K562 (cell line): ENCODE measurements around the gene SLC35G6. TPM values are rescaled to one million over a fixed set of nuclear protein-coding genes. Genes with fewer than 3 reads are reported as not detected.

ENCODE experiments used
- BCL6 ChIP-seq: fragments of 250-450 bp; sonication (Bioruptor Pico); IDR thresholded peaks from 2 replicates; pipeline ENCODE4 v1.4.0; 2020
- CBX5 ChIP-seq: IDR thresholded peaks from 2 replicates; pipeline ENCODE4 v1.6.1; 2014; ENCODE audit warnings: low read depth, borderline replicate concordance
- ETV1 ChIP-seq: fragments of 450-650 bp; conservative IDR thresholded peaks from 2 replicates; pipeline ENCODE4 v1.6.1; 2016; ENCODE audit warnings: missing genetic modification characterization, control low read depth, low read depth, missing compliant biosample characterization
- ETV5 ChIP-seq: sonication (generic); formaldehyde crosslinking; IDR thresholded peaks from 2 replicates; pipeline ENCODE4 v1.4.0; 2020; ENCODE audit warnings: low read depth, mild to moderate bottlenecking, missing genetic modification reagents
- KDM4B ChIP-seq, 2 experiments: fragments of 450-650 bp in 1 of 2; sonication (generic) in 1 of 2; IDR thresholded peaks; 2 replicates each; pipeline ENCODE4 v1.6.1; 2016 to 2017; ENCODE audit warnings: borderline replicate concordance in 2 of 2, antibody characterized with exemption in 1 of 2, low read depth in 1 of 2, mild to moderate bottlenecking in 1 of 2
- MAFK ChIP-seq: IDR thresholded peaks from 2 replicates; pipeline ENCODE4 v1.6.1; 2011; ENCODE audit warnings: low read length, improper control_type of control experiment
- MGA ChIP-seq: fragments of 450-650 bp; IDR thresholded peaks from 2 replicates; pipeline ENCODE4 v1.6.1; 2016; ENCODE audit warnings: mild to moderate bottlenecking, moderate library complexity
- NR2C2 ChIP-seq, 2 experiments: fragments of 200-800 bp in 1 of 2; sonication (Bioruptor generic) in 1 of 2; sonication (generic) in 1 of 2; formaldehyde crosslinking in 1 of 2; IDR thresholded peaks; 2 replicates each; pipeline versions ENCODE4 v1.6.1 to v1.8.0; 2016 to 2022; ENCODE audit warnings: mild to moderate bottlenecking in 1 of 2, missing compliant biosample characterization in 1 of 2, missing genetic modification characterization in 1 of 2, missing genetic modification reagents in 1 of 2
- ZBTB34 ChIP-seq: fragments of 250-450 bp; sonication (Bioruptor Pico); IDR thresholded peaks from 2 replicates; pipeline ENCODE4 v1.8.0; 2021; ENCODE audit warnings: mild to moderate bottlenecking, moderate library complexity
- ZC3H11A ChIP-seq: IDR thresholded peaks from 2 replicates; pipeline ENCODE4 v1.6.1; 2012; ENCODE audit warnings: low read depth, low read length, improper control_type of control experiment
- ZNF584 ChIP-seq: fragments of 200-800 bp; sonication (Bioruptor generic); IDR thresholded peaks from 2 replicates; pipeline ENCODE4 v1.6.1; 2016; ENCODE audit warnings: low read depth, mild to moderate bottlenecking, missing genetic modification characterization, missing compliant biosample characterization
- ZZZ3 ChIP-seq: fragments of 450-650 bp; IDR thresholded peaks from 2 replicates; pipeline ENCODE4 v1.6.1; 2016; ENCODE audit warnings: antibody characterized with exemption, mild to moderate bottlenecking, moderate library complexity
- polyA plus RNA-seq, 8 experiments: library from polyadenylated mRNA; depleted of rRNA in 4 of 8; stranded (reverse) in 5 of 8; unstranded in 3 of 8; fragments of >200 nt; fragmentation: Nextera tagmentation in 2 of 8; fragmentation: Illumina TruSeq in 1 of 8; extraction: Ambion mirVana in 2 of 8; extraction: Trizol in 1 of 8; gene quantifications; 2 replicates each; pipeline versions ENCODE4 v1.2.1 to v1.2.3, GENCODE V29; 2011 to 2014; ENCODE audit warnings: inconsistent platforms in 1 of 8, missing spikeins in 1 of 8
- total RNA-seq, 7 experiments: library from RNA; depleted of rRNA in 6 of 7; stranded (reverse); fragments of >200 nt in 6 of 7; fragmentation: Illumina TruSeq in 2 of 7; extraction: Trizol in 2 of 7; gene quantifications; 2 replicates each; pipeline versions ENCODE4 v1.2.1 to v1.2.3, GENCODE V29; 2011 to 2021; ENCODE audit warnings: low replicate concordance in 1 of 7
- TF ChIP-seq, protein P1 (sequence below): fragments of 250-450 bp; sonication (Bioruptor Pico); IDR thresholded peaks from 2 replicates; pipeline ENCODE4 v1.8.0; 2021; ENCODE audit warnings: borderline replicate concordance, mild to moderate bottlenecking, moderate library complexity; ENCODE audit not compliant: poor library complexity, severe bottlenecking

The SLC35G6 gene
- total and polyA plus RNA-seq, 9 of the 15 experiments (the other 6 are each of a cell fraction or from before 2014, with no cell fraction given) = not detected

- TF ChIP-seq MGA = peak; percentile 22
- TF ChIP-seq NR2C2 (CRISPR knock-in tag; IDR thresholded peaks at IDR 0.05) = no peak
- no peak for TF ChIP-seq NR2C2 (tag; IDR thresholded peaks at IDR 0.05)
- no peak for TF ChIP-seq ZBTB34 (CRISPR knock-in tag)
- 0 out of 2 replicates have a peak, but pooled peaks have one; percentile 19 for TF ChIP-seq ETV5 (CRISPR knock-in tag)
- no peak for TF ChIP-seq BCL6 (CRISPR knock-in tag)
- TF ChIP-seq ZNF584 (CRISPR knock-in tag) = no peak
- no peak for TF ChIP-seq ETV1 (tag)
- no peak for TF ChIP-seq CBX5
- no peak for TF ChIP-seq MAFK
- TF ChIP-seq ZC3H11A = no peak
- no peak for TF ChIP-seq ZZZ3
- TF ChIP-seq KDM4B (IDR thresholded peaks at IDR 0.05; ENCODE audit: borderline replicate concordance in 2 of 2, low read depth in 1 of 2) = no peak
- TF ChIP-seq, protein P1, sequence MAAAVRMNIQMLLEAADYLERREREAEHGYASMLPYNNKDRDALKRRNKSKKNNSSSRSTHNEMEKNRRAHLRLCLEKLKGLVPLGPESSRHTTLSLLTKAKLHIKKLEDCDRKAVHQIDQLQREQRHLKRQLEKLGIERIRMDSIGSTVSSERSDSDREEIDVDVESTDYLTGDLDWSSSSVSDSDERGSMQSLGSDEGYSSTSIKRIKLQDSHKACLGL = no peak
Measured at GRCh38 chr17:7435676-7436555, 45.3 kb upstream of the SLC35G6 start (continued).
